Effector CD4-positive, alpha-beta T cell (primary cell): ENCODE measurements around the gene SMIM20.

Experiments
- DNase-seq: peaks from one replicate; pipeline ENCODE4 v3.0.0-alpha.2; 2020

The SMIM20 gene

GRCh38 chr4:25958110-25958509, 44.1 kb downstream of the SMIM20 start:
- DNase-seq, result no peak

DNA sequence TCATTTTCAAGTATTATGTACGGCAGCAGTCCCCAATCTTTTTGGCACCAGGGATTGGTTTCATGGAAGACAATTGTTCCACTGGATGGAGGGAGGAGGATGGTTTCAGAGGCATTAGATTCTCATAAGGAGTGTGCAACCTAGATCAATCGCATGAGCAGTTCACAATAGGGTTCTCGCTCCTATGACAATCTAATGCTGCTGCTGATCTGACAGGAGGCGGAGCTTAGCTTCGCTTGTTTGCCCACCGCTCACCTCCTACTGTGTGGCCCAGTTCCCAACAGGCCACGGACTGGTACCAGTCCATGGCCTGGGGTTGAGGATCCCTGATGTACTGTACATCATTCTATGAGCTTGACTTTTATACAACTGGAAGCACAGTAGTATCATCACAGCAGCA, 48.4 kb downstream of the SMIM20 start:
- DNase-seq, result no peak

DNA sequence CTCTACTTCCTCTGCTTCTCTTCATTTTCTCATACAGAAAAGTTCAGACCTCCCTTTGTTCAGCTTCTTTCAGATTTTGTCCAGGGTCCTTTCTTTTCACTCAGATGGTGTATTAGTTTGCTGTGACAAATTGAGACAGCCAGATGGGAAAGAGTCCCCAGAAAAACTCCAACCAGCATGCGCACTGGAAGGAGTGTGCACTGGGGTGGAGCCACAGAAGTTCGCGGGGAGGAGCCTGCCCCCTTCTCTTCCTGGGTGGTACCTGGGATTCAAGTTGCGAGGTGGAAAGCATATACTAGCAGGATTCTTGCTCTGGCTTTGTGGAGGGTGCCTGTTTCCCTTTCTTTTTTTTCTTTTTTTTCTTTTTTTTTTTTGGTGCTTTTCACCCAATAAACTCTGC, 51.6 kb downstream of the SMIM20 start:
- DNase-seq, result no peak

DNA sequence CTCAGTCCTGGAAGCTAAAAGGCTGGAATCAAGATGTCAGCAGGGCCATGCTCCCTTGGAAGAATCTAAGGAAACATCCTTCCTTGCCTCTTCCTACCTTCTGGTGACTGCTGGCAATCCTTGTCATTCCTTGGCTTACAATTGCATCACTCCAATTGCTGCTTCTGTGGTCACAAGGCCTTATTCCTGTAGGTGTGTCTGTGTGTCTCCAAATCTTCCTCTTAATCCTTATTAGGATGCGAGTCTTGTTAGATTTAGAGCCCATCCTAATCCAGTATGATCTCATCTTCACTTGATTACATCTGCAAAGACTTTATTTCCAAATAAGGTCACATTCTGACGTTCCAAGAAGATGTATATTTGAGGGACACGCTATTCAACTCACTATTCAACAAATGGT, 52.2 kb downstream of the SMIM20 start:
- DNase-seq, result no peak

GRCh38 chr4:25969374-25970155, 55.5 kb downstream of the SMIM20 start:
- DNase-seq, result no peak

DNA sequence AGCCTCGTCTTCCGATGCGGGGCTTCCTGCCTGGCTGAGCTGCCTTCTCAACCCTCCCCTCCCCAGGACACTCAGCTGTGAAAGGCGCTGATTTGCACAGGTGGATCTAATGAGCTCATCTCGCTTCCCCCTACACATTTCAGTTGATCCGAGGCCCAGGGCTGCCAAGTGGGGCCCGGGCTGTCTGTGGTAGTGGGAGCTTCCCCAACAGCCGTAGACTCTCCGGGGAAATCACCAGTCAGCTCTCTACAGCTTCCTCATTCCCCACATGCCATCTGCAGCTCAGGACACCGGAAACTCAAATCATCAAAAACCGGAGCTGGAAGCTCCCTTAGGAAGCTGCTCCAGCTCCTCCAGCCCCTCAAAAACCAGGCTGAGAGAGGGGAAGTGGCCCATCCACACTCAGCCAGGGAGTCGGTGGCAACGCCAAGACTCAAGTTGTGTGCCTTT, 56.2 kb downstream of the SMIM20 start:
- DNase-seq, result no peak

- DNase-seq, result no peak
Measured at GRCh38 chr4:25970691-25971432, 56.8 kb downstream of the SMIM20 start.

DNA sequence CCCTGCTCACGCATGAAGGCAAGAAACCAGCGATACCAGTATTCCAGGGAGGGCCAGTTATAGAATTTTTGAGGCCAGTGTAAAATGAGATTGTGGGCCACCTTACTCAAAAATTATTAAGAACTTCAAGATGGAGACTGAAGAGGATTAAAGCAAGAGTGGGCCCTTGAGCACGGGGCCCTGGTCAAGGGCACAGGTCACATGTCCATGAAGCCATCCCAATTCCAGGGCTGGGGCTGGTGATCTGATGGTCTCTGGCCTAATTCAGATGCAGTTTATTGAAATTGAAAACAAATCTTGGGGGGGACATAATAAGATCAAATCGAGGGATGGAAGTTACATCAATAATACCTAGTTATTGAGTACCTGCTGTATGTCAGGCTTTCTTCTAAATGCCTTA, 58.3 kb downstream of the SMIM20 start:
- DNase-seq, result no peak

- no peak for DNase-seq
Measured at GRCh38 chr4:25972984-25973745, 59.1 kb downstream of the SMIM20 start.

DNA sequence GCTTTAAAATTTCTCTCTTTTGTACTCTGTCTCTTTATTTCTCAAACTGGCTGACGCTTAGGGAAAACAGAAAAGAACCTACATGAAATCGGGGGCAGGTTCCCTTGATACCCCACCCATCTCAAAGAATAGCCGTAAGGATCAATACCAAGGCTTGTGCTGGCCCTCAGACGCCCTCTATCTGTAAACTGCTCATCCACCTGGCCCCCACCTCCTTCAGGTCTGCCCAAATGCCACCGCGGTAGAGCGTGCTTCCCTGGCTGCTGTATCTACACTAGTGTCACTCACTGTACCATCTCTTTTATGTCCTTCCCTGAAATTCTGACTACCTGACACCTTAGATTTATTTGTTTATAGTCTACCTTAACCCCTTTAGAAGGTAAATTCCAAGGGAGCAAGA, 62.8 kb downstream of the SMIM20 start:
- DNase-seq, result no peak

DNA sequence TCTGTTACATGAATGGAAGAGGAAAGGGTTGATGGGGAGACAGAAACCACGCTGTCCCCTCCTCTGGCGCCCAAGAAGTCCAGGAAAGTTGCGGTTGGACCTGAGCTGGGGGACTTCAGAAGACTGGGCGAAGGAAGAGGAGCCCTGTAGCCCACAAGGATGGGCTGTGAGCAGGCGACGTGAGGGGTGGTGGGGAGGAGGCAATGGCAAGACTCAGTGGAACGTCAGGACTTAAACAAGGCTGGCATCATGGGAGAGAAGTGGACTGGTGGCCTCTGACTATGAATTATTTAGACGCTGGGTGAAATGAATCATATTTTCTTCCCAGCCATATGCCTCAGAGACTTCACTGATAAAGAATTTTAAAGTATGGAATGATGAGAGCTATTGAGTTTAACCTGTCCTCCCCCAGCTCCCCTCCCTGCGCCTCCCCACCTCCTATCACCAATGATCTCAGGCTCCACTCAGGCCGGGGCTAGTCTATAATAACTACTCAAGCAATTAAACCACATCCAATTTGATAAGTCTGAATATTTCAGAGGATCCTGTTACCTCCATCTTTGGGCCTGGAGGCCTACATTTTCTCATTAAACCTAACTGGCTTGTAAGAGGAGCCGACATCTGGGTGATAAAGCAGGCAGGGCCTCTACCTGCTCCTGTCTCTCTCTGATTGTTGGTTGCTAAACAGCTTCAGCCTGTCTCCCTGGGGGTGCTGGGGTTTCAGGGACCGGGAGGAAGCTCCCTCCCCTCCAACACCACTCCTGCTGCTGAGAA, 63.6 kb downstream of the SMIM20 start:
- no peak for DNase-seq

DNA sequence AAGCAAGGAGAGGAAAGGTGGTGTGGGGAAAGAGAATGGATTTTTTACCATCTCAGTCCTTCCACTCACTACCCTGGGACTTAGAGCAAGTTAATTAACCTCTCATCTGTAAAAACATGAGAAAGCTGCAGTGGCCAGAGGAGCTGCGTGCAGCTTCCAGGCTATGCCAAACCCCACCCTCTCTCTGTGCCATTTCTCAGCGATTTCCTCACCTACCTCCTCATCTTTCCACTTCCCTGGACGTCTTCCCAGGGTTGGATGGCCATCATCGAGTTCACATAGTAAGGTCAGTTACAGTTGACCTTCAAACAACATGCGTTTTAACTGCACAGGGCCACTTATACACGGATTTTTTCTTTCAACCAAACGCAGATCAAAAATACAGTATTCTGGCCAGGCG, 64.3 kb downstream of the SMIM20 start:
- DNase-seq, result no peak
